ENCODE results near the gene ADAMTS8. TPM values are rescaled to one million over a fixed set of nuclear protein-coding genes. Genes with fewer than 3 reads are reported as not detected.

ADAMTS8 gene
- total and polyA plus RNA-seq, 10 of the 15 experiments (the other 5 are each of a cell fraction or from before 2014, with no cell fraction given), result not detected

DNA sequence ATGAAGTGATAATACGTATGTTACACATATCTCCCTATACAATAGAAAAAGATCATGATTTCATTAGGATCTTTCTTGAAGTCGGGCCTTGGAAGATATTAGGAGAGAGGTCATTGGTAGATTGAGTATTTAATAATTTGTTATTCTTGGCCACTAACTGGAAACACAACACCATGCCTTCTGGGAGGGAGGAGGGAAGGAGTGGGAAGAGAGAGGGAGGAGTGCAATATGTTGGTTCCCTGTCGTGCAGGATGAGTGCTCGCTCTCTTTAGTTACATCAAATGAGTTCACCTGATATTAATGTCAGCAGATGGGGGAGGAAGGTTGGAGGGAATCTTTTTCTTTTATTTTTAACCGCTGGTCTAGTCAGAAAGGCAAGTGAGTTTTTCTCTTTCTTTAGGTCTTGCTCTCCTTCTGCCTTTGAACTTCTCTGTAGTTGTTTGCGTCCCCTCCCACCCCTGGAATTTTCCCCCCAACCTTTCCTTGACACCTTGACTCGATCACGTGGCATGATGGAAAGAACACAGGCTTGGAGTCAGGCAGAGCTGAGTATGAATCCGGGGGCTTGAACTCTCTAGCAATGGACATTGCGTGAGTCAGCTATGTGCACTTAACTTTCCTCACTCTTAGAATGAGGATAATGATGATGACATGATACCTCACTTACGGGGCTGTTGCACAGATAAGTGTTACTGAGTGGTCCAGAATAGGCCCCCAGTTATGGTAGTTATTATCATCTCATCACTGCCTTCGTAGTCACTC lies 26.3 kb upstream of the ADAMTS8 start (continued):
- TF ChIP-seq, protein P1, sequence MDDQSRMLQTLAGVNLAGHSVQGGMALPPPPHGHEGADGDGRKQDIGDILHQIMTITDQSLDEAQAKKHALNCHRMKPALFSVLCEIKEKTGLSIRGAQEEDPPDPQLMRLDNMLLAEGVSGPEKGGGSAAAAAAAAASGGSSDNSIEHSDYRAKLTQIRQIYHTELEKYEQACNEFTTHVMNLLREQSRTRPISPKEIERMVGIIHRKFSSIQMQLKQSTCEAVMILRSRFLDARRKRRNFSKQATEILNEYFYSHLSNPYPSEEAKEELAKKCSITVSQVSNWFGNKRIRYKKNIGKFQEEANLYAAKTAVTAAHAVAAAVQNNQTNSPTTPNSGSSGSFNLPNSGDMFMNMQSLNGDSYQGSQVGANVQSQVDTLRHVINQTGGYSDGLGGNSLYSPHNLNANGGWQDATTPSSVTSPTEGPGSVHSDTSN (IDR thresholded peaks at IDR 0.05; ENCODE audit: insufficient replicate concordance, low read depth, low read length), result no peak
- TF ChIP-seq CHD4 (IDR thresholded peaks at IDR 0.05) (no peak), SKIL (IDR thresholded peaks at IDR 0.05; ENCODE audit: low read depth, poor library complexity, severe bottlenecking) (no peak), STAT3 (IDR thresholded peaks at IDR 0.05; ENCODE audit: low read depth, low read length) (no peak), BMI1 (IDR thresholded peaks at IDR 0.05; ENCODE audit: borderline replicate concordance) (no peak), JUNB (IDR thresholded peaks at IDR 0.05) (no peak), MAX (IDR thresholded peaks at IDR 0.05; ENCODE audit: low read depth, low read length) (no peak)

GRCh38 chr11:130452940-130453339 lies 24.5 kb upstream of the ADAMTS8 start:
- H3K4me1 ChIP-seq (ENCODE audit: control insufficient read depth, insufficient read depth, low read length), result no peaks in the 10 kb centered on the region
- peaks cover 8 to 18% of the 10 kb centered on the region in 2 experiments for H3K27me3 ChIP-seq (replicated peaks in 1 of 2; ENCODE audit: control insufficient read depth in 2 of 2, insufficient read depth in 2 of 2, low read length in 1 of 2)
- ChIA-PET CTCF (interaction anchor here (0.6 to 1.1 kb wide), 4 partner anchors 11 to 409 kb away, joined by 3 to 5 read pairs (median 3); no protein-coding TSS in a partner anchor), RAD21 (ENCODE audit: unreplicated experiment) (interaction anchor here (1.3 kb wide), 1 partner anchor 11 kb away, joined by 3 read pairs; no protein-coding TSS in a partner anchor), SMC1A (ENCODE audit: uncharacterized antibody, unreplicated experiment) (interaction anchor here (0.7 kb wide), 1 partner anchor 1056 kb away, joined by 3 read pairs; no protein-coding TSS in a partner anchor), POLR2A (no interaction called here)
- WGBS (ENCODE audit: insufficient coverage, insufficient replicate concordance, low lambda C conversion rate, missing lambda C conversion rate), result 18% methylated on average over 6 of the region's 6 CpGs
- H3K9ac ChIP-seq (ENCODE audit: control insufficient read depth, insufficient read depth, low read length), result no peak overlapping the region
- H2AFZ ChIP-seq (ENCODE audit: control insufficient read depth, low read depth, low read length), result no peak overlapping the region
- ATAC-seq (no peak), DNase-seq (ENCODE audit: low read depth, low spot score) (no peak), FAIRE-seq (no peak)
- intact Hi-C loops (cut with micrococcal nuclease; ENCODE audit: unreplicated experiment) (no loop called here), in situ Hi-C loops (cut with MboI) (no loop called here)
- no peaks in the 10 kb centered on the region for H3K79me2 ChIP-seq (ENCODE audit: control insufficient read depth, insufficient read depth, low read length)
- H3K27ac ChIP-seq (ENCODE audit: control insufficient read depth, insufficient read depth), result no peak overlapping the region
- no peaks in the 10 kb centered on the region; the same call in 2 of the 3 replicates for H3K9me3 ChIP-seq (replicated peaks; ENCODE audit: control insufficient read depth, insufficient read depth, low read length)
- no peaks in the 10 kb centered on the region for H3K36me3 ChIP-seq (ENCODE audit: control insufficient read depth in 2 of 2, insufficient read depth in 2 of 2, low read length in 1 of 2)
- H3K4me3 ChIP-seq, result no peak overlapping the region
- no peaks in the 10 kb centered on the region; the same call in 1 of the 2 replicates for H4K20me1 ChIP-seq (ENCODE audit: control insufficient read depth, insufficient read depth)
- no peak overlapping the region for H3K4me2 ChIP-seq (ENCODE audit: control insufficient read depth, insufficient read depth)
- BruUV-seq (replicated peaks), result no TSS peak
- no peak for TF ChIP-seq RELA (IDR thresholded peaks at IDR 0.05; ENCODE audit: borderline replicate concordance, partially characterized antibody)
- TF ChIP-seq POLR2AphosphoS5 (IDR thresholded peaks at IDR 0.05; ENCODE audit: low read length), result no peak
- no peak for TF ChIP-seq TBL1XR1 (IDR thresholded peaks at IDR 0.05; ENCODE audit: low read depth, low read length)
- TF ChIP-seq SKIL (IDR thresholded peaks at IDR 0.05; ENCODE audit: low read depth, poor library complexity, severe bottlenecking), result no peak
- TF ChIP-seq ZNF24 (IDR thresholded peaks at IDR 0.05), result no peak
- TF ChIP-seq EGR1 (IDR thresholded peaks at IDR 0.05; ENCODE audit: borderline replicate concordance in 1 of 2, low read depth in 2 of 2, low read length in 2 of 2), result no peak
- no peak for TF ChIP-seq MTA3 (IDR thresholded peaks at IDR 0.05; ENCODE audit: borderline replicate concordance, low read length)
- no peak for TF ChIP-seq ZNF622 (IDR thresholded peaks at IDR 0.05)
- no peak for TF ChIP-seq HCFC1 (IDR thresholded peaks at IDR 0.05; ENCODE audit: low read length)
- TF ChIP-seq RB1 (IDR thresholded peaks at IDR 0.05; ENCODE audit: borderline replicate concordance), result no peak
